SK-N-SH (cell line): ENCODE measurements around the gene EP400. TPM values are rescaled to one million over a fixed set of nuclear protein-coding genes. Genes with fewer than 3 reads are reported as not detected.

Source experiments
- CTCF ChIA-PET: fragments of 300-600, 350-600 bp; formaldehyde crosslinking; extraction: SDS; loops from one replicate; lab custom pipeline; 2021; lab: Yijun Ruan, JAX
- POLR2A ChIA-PET: fragments of 350-600 bp; sonication (Branson Sonifier 250); formaldehyde crosslinking; extraction: SDS; loops from one replicate; lab custom pipeline; 2020; ENCODE audit warnings: antibody characterized with exemption, inconsistent platforms; lab: Yijun Ruan, JAX
- DNase-seq: peaks from one replicate; pipeline ENCODE4 v3.0.0; 2012
- H2AFZ ChIP-seq: fragments of 200-600 bp; sonication (generic); 2 replicates; pipeline ENCODE4 v1.8.1; 2016; ENCODE audit warnings: antibody characterized with exemption, mild to moderate bottlenecking, low read depth
- H3F3A ChIP-seq: fragments of 200-600 bp; sonication (generic); replicated peaks from 2 replicates; pipeline ENCODE3; 2016; ENCODE audit warnings: antibody characterized with exemption, mild to moderate bottlenecking; ENCODE audit not compliant: insufficient read depth
- H3K27ac ChIP-seq, 2 experiments: fragments of 200-500 bp in 1 of 2; fragments of 200-600 bp in 1 of 2; sonication (Bioruptor generic) in 1 of 2; sonication (generic), shearing (Covaris generic) in 1 of 2; 2 replicates each; pipeline versions ENCODE4 v1.5.1 to v1.6.1; 2014 to 2016; ENCODE audit warnings: low read depth in 2 of 2, inconsistent platforms in 1 of 2, low read length in 1 of 2, mild to moderate bottlenecking in 1 of 2, mixed read lengths in 1 of 2
- H3K27me3 ChIP-seq: fragments of 200-600 bp; sonication (generic), shearing (Covaris generic); 2 replicates; pipeline ENCODE4 v1.6.1; 2016; ENCODE audit warnings: mixed run types; ENCODE audit not compliant: insufficient read depth
- H3K36me3 ChIP-seq, 2 experiments: fragments of 200-500 bp in 1 of 2; fragments of 200-600 bp in 1 of 2; sonication (Bioruptor generic) in 1 of 2; sonication (generic) in 1 of 2; replicated peaks in 1 of 2; 2 replicates each; pipeline versions ENCODE3 to v1.5.1; 2014 to 2016; ENCODE audit warnings: low read length in 1 of 2, mild to moderate bottlenecking in 1 of 2; ENCODE audit not compliant: insufficient read depth in 2 of 2, control insufficient read depth in 1 of 2
- H3K4me1 ChIP-seq, 2 experiments: fragments of 200-500 bp in 1 of 2; fragments of 200-600 bp in 1 of 2; sonication (Bioruptor generic) in 1 of 2; sonication (generic), shearing (Covaris generic) in 1 of 2; 2 replicates each; pipeline versions ENCODE4 v1.5.1 to v1.6.1; 2014 to 2016; ENCODE audit warnings: low read depth in 1 of 2, low read length in 1 of 2, mixed run types in 1 of 2; ENCODE audit not compliant: insufficient read depth in 2 of 2, control insufficient read depth in 1 of 2
- H3K4me2 ChIP-seq: fragments of 200-600 bp; sonication (generic), shearing (Covaris generic); 2 replicates; pipeline ENCODE4 v1.6.1; 2017; ENCODE audit warnings: mixed run types
- H3K4me3 ChIP-seq, 2 experiments: fragments of 200-500 bp in 1 of 2; fragments of 200-600 bp in 1 of 2; sonication (Bioruptor generic) in 1 of 2; sonication (generic), shearing (Covaris generic) in 1 of 2; 2 replicates each; pipeline versions ENCODE4 v1.5.1 to v1.8.1; 2014 to 2016; ENCODE audit warnings: low read depth in 2 of 2, inconsistent platforms in 1 of 2, low read length in 1 of 2, mild to moderate bottlenecking in 1 of 2, mixed read lengths in 1 of 2, moderate library complexity in 1 of 2
- H3K79me2 ChIP-seq: fragments of 200-600 bp; sonication (generic); 2 replicates; pipeline ENCODE4 v1.8.1; 2017; ENCODE audit warnings: mild to moderate bottlenecking; ENCODE audit not compliant: insufficient read depth
- H3K9ac ChIP-seq: fragments of 200-600 bp; sonication (generic); 2 replicates; pipeline ENCODE4 v1.6.1; 2017; ENCODE audit warnings: mixed run types
- H3K9me2 ChIP-seq: fragments of 200-600 bp; sonication (generic); 2 replicates; pipeline ENCODE4 v1.6.1; 2017; ENCODE audit warnings: mixed run types
- H3K9me3 ChIP-seq: fragments of 200-600 bp; sonication (generic); 2 replicates; pipeline ENCODE4 v1.6.1; 2017; ENCODE audit warnings: mixed run types, mild to moderate bottlenecking, moderate library complexity
- H4K20me1 ChIP-seq: fragments of 200-600 bp; sonication (generic); 2 replicates; pipeline ENCODE4 v1.6.1; 2017; ENCODE audit warnings: mild to moderate bottlenecking, mixed run types; ENCODE audit not compliant: insufficient read depth
- EP300 ChIP-seq, 2 experiments: IDR thresholded peaks; 2 replicates each; pipeline versions ENCODE4 v1.4.0 to v1.6.1; 2012; ENCODE audit warnings: borderline replicate concordance in 1 of 2, low read depth in 1 of 2, low read length in 1 of 2
- EZH2phosphoT487 ChIP-seq: fragments of 200-600 bp; sonication (generic); IDR thresholded peaks from 2 replicates; pipeline ENCODE4 v1.6.1; 2017; ENCODE audit warnings: low read depth, mixed run types, mild to moderate bottlenecking, antibody characterized with exemption, moderate library complexity, borderline replicate concordance
- FOXJ3 ChIP-seq: sonication (generic); formaldehyde crosslinking; IDR thresholded peaks from 2 replicates; pipeline ENCODE4 v1.5.1; 2020; ENCODE audit warnings: mild to moderate bottlenecking, missing genetic modification reagents
- GABPA ChIP-seq: IDR thresholded peaks from 2 replicates; pipeline ENCODE4 v1.4.0; 2012; ENCODE audit warnings: low read depth, mild to moderate bottlenecking
- MXI1 ChIP-seq: IDR thresholded peaks from 2 replicates; pipeline ENCODE4 v1.6.1; 2012; ENCODE audit warnings: mild to moderate bottlenecking, low read depth, low read length, improper control_type of control experiment
- NRF1 ChIP-seq: IDR thresholded peaks from 2 replicates; pipeline ENCODE4 v1.6.1; 2012; ENCODE audit warnings: low read depth, mild to moderate bottlenecking, low read length
- POLR2AphosphoS5 ChIP-seq: IDR thresholded peaks from 2 replicates; pipeline ENCODE4 v1.6.1; 2012; ENCODE audit warnings: low read depth, low read length
- RCOR1 ChIP-seq: fragments of 150-350 bp; IDR thresholded peaks from 2 replicates; pipeline ENCODE4 v1.6.1; 2017; ENCODE audit warnings: antibody characterized with exemption, low read length
- RFX5 ChIP-seq: IDR thresholded peaks from 2 replicates; pipeline ENCODE4 v1.6.1; 2012; ENCODE audit warnings: mild to moderate bottlenecking, improper control_type of control experiment, low read length
- RXRA ChIP-seq: IDR thresholded peaks from 2 replicates; pipeline ENCODE4 v1.4.0; 2012; ENCODE audit warnings: low read depth, mild to moderate bottlenecking, borderline replicate concordance
- SMC3 ChIP-seq: IDR thresholded peaks from 2 replicates; pipeline ENCODE4 v1.6.1; 2012; ENCODE audit warnings: low read depth, low read length, improper control_type of control experiment
- TCF12 ChIP-seq: IDR thresholded peaks from 2 replicates; pipeline ENCODE4 v1.4.0; 2012
- TEAD4 ChIP-seq: IDR thresholded peaks from 2 replicates; pipeline ENCODE4 v1.4.0; 2012; ENCODE audit warnings: mild to moderate bottlenecking, borderline replicate concordance; ENCODE audit not compliant: insufficient read depth
- WGBS: methylation state at CpG from one replicate; pipeline ENCODE4 v1.1.6; 2017; ENCODE audit warnings: low lambda C conversion rate; 5-methylcytosine and 5-hydroxymethylcytosine counted together
- polyA plus RNA-seq, 3 experiments: library from polyadenylated mRNA; depleted of rRNA; stranded (reverse); fragments of >200 nt; gene quantifications; 2 replicates each; pipeline ENCODE4 v1.2.3, GENCODE V29; 2012
- TF ChIP-seq, protein P1 (sequence below): fragments of 200-600 bp; sonication (generic); IDR thresholded peaks from 2 replicates; pipeline ENCODE4 v1.6.1; 2017; ENCODE audit warnings: antibody characterized with exemption, mild to moderate bottlenecking, moderate library complexity
- TF ChIP-seq, protein P2 (sequence below): IDR thresholded peaks from 2 replicates; pipeline ENCODE4 v1.4.0; 2012; ENCODE audit warnings: low read depth, borderline replicate concordance
- TF ChIP-seq, protein P3 (sequence below): IDR thresholded peaks from 2 replicates; pipeline ENCODE4 v1.4.0; 2012; ENCODE audit warnings: low read depth, borderline replicate concordance
- TF ChIP-seq, protein P4 (sequence below): fragments of 150-350 bp; IDR thresholded peaks from 2 replicates; pipeline ENCODE4 v1.6.1; 2016; ENCODE audit warnings: mild to moderate bottlenecking, low read depth, low read length

The EP400 gene
- polyA plus RNA-seq, 1 of the 3 experiments (the other 2 are of a cell fraction): 7.0 TPM

DNA sequence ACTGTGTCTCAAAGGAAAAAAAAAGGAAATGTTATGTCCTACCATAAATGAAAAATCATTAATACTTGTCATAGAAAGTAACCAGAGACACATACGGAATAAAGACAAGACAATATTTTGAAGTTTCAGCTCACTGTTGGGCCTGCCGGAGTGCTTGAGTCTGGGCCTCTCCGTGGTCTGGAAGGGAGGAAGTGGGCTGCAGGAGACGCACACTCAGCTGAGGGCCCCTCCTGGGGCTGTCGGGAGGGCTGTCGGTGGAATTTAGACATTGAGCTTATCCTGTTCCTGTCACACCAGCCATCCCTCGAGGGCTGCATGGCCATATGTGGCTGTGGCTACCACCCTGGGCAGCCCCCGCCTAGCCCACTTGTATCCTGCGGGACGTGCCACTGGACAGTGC, 113.7 kb downstream of the EP400 start:
- no peak overlapping the region for H3K4me3 ChIP-seq
- WGBS: 100% methylated on average over 8 of the region's 10 CpGs
- H3K79me2 ChIP-seq: no peaks in the 10 kb centered on the region
- H3K36me3 ChIP-seq: peaks cover 25 to 69% of the 10 kb centered on the region in 2 experiments
- H3K4me2 ChIP-seq: no peak overlapping the region
- H2AFZ ChIP-seq: no peak overlapping the region
- H3F3A ChIP-seq: no peaks in the 10 kb centered on the region
- no peak for DNase-seq
- POLR2A ChIA-PET: no interaction called here
- H4K20me1 ChIP-seq: no peaks in the 10 kb centered on the region
- H3K27ac ChIP-seq: no peak overlapping the region
- H3K9me2 ChIP-seq: no peaks in the 10 kb centered on the region
- no peak for TF ChIP-seq EZH2phosphoT487
- H3K27me3 ChIP-seq: no peaks in the 10 kb centered on the region
- no peaks in the 10 kb centered on the region for H3K9me3 ChIP-seq
- CTCF ChIA-PET: interaction anchor here (1.0 kb wide), 1 partner anchor 8 kb away, joined by 3 read pairs; no protein-coding TSS in a partner anchor
- H3K4me1 ChIP-seq: no peaks in the 10 kb centered on the region; a peak in 1 of 4 replicates
- H3K9ac ChIP-seq: no peak overlapping the region

DNA sequence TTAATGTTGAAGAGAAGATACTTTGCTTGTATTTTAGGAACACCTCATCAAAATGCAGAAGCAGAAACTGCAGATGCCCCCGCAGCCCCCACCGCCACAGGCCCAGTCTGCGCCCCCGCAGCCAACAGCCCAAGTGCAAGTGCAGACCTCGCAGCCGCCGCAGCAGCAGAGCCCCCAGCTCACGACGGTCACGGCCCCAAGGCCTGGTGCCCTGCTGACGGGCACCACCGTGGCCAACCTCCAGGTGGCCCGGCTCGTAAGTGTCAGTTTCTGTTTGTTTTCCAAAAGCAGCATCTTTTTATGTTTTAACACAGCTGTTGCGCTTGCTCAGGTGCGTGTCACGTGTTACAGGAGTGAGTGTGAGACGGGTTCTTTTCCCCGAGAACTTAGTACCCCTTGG, 114.9 kb downstream of the EP400 start:
- Histone ChIP-seq H2AFZ (no peak overlapping the region), H4K20me1 (no peaks in the 10 kb centered on the region), H3K9ac (no peak overlapping the region), H3K9me3 (no peaks in the 10 kb centered on the region), H3K36me3 (peaks cover 16 to 73% of the 10 kb centered on the region in 2 experiments), H3K9me2 (no peaks in the 10 kb centered on the region), H3K4me2 (no peak overlapping the region), H3K27ac (no peak overlapping the region), H3F3A (no peaks in the 10 kb centered on the region), H3K79me2 (no peaks in the 10 kb centered on the region)
- 93% methylated on average over 13 of the region's 19 CpGs for WGBS
- POLR2A ChIA-PET: no interaction called here
- no peak for TF ChIP-seq RCOR1
- TF ChIP-seq, protein P1, sequence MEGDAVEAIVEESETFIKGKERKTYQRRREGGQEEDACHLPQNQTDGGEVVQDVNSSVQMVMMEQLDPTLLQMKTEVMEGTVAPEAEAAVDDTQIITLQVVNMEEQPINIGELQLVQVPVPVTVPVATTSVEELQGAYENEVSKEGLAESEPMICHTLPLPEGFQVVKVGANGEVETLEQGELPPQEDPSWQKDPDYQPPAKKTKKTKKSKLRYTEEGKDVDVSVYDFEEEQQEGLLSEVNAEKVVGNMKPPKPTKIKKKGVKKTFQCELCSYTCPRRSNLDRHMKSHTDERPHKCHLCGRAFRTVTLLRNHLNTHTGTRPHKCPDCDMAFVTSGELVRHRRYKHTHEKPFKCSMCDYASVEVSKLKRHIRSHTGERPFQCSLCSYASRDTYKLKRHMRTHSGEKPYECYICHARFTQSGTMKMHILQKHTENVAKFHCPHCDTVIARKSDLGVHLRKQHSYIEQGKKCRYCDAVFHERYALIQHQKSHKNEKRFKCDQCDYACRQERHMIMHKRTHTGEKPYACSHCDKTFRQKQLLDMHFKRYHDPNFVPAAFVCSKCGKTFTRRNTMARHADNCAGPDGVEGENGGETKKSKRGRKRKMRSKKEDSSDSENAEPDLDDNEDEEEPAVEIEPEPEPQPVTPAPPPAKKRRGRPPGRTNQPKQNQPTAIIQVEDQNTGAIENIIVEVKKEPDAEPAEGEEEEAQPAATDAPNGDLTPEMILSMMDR: no peak
- TF ChIP-seq, all 33 proteins: peak for 0
- Histone ChIP-seq H3K27me3 (no peaks in the 10 kb centered on the region), H3K4me3 (no peak overlapping the region), H3K4me1 (no peaks in the 10 kb centered on the region; a peak in 1 of 4 replicates)
- no peak for DNase-seq
- CTCF ChIA-PET: interaction anchor here (0.6 to 1.0 kb wide), 2 partner anchors 10 to 42 kb away, joined by 3 to 4 read pairs; no protein-coding TSS in a partner anchor

DNA sequence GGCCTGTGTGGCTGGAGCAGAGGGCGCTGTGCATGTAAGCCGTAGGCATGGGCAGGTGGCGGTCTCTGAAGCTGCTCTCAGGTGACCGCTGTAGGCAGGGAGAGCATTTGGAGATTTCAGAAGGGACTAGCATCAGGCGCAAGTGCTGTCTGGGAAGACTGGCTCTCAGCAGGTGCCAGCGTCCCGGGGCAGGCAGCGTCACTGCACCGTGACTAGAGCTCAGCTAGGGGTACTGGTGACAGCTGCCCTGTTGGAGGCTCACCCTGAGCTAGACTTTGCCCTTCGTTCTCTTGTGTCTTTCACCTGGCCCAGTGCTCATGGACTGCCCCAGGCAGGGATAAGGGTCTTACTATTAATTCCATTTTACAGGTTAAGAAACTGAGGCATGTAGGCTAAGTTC, 115.5 kb downstream of the EP400 start:
- no peaks in the 10 kb centered on the region for H3F3A ChIP-seq
- H3K9ac ChIP-seq: no peak overlapping the region
- H3K27me3 ChIP-seq: no peaks in the 10 kb centered on the region
- WGBS: 100% methylated on average over 2 of the region's 10 CpGs
- CTCF ChIA-PET: interaction anchor here (0.6 to 0.9 kb wide), 2 partner anchors 14 to 42 kb away, joined by 3 to 4 read pairs; no protein-coding TSS in a partner anchor
- H3K27ac ChIP-seq: no peak overlapping the region
- no peaks in the 10 kb centered on the region for H3K9me2 ChIP-seq
- H3K79me2 ChIP-seq: no peaks in the 10 kb centered on the region
- H3K9me3 ChIP-seq: no peaks in the 10 kb centered on the region
- H3K36me3 ChIP-seq: peaks cover 16 to 79% of the 10 kb centered on the region in 2 experiments
- POLR2A ChIA-PET: no interaction called here
- DNase-seq: no peak
- no peak overlapping the region for H3K4me2 ChIP-seq
- no peaks in the 10 kb centered on the region; a peak in 1 of 4 replicates for H3K4me1 ChIP-seq
- H2AFZ ChIP-seq: no peak overlapping the region
- no peaks in the 10 kb centered on the region for H4K20me1 ChIP-seq
- no peak overlapping the region for H3K4me3 ChIP-seq
- TF ChIP-seq RXRA (no peak), RFX5 (no peak), TCF12 (no peak), MXI1 (no peak), SMC3 (no peak), GABPA (no peak), POLR2AphosphoS5 (no peak), EP300 (IDR thresholded peaks at IDR 0.05; ENCODE audit: borderline replicate concordance in 1 of 2, low read depth in 1 of 2, low read length in 1 of 2) (no peak), FOXJ3 (CRISPR knock-in tag) (no peak), TEAD4 (no peak), NRF1 (no peak)
- TF ChIP-seq, protein P2, sequence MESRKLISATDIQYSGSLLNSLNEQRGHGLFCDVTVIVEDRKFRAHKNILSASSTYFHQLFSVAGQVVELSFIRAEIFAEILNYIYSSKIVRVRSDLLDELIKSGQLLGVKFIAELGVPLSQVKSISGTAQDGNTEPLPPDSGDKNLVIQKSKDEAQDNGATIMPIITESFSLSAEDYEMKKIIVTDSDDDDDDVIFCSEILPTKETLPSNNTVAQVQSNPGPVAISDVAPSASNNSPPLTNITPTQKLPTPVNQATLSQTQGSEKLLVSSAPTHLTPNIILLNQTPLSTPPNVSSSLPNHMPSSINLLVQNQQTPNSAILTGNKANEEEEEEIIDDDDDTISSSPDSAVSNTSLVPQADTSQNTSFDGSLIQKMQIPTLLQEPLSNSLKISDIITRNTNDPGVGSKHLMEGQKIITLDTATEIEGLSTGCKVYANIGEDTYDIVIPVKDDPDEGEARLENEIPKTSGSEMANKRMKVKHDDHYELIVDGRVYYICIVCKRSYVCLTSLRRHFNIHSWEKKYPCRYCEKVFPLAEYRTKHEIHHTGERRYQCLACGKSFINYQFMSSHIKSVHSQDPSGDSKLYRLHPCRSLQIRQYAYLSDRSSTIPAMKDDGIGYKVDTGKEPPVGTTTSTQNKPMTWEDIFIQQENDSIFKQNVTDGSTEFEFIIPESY: no peak
- TF ChIP-seq, protein P3, sequence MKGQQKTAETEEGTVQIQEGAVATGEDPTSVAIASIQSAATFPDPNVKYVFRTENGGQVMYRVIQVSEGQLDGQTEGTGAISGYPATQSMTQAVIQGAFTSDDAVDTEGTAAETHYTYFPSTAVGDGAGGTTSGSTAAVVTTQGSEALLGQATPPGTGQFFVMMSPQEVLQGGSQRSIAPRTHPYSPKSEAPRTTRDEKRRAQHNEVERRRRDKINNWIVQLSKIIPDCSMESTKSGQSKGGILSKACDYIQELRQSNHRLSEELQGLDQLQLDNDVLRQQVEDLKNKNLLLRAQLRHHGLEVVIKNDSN: no peak
- TF ChIP-seq, protein P4, sequence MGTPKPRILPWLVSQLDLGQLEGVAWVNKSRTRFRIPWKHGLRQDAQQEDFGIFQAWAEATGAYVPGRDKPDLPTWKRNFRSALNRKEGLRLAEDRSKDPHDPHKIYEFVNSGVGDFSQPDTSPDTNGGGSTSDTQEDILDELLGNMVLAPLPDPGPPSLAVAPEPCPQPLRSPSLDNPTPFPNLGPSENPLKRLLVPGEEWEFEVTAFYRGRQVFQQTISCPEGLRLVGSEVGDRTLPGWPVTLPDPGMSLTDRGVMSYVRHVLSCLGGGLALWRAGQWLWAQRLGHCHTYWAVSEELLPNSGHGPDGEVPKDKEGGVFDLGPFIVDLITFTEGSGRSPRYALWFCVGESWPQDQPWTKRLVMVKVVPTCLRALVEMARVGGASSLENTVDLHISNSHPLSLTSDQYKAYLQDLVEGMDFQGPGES: no peak
